ENCODE measurements around the gene MAS1.

MAS1 gene

GRCh38 chr6:159871241-159871640, 19.5 kb upstream of the MAS1 start:
- no peak overlapping the region for H3K4me3 ChIP-seq (replicated peaks in 1 of 2; ENCODE audit: low read depth in 2 of 2, low read length in 2 of 2)
- peak in 1 of 2 donors; percentile 46 for DNase-seq (ENCODE audit: low read depth in 2 of 2)
- TF ChIP-seq CTCF (IDR thresholded peaks at IDR 0.05; ENCODE audit: low read depth, low read length), result no peak

GRCh38 chr6:159871906-159872305, 18.9 kb upstream of the MAS1 start:
- H3K4me3 ChIP-seq (replicated peaks in 1 of 2; ENCODE audit: low read depth in 2 of 2, low read length in 2 of 2), result no peak overlapping the region
- no peak for TF ChIP-seq CTCF (IDR thresholded peaks at IDR 0.05; ENCODE audit: low read depth, low read length)
- DNase-seq (ENCODE audit: low read depth in 2 of 2), result no peak

GRCh38 chr6:159874435-159874834, 16.4 kb upstream of the MAS1 start:
- DNase-seq (ENCODE audit: low read depth in 2 of 2), result peak; percentile 22 to 77
- no peak for TF ChIP-seq CTCF (IDR thresholded peaks at IDR 0.05; ENCODE audit: low read depth, low read length)
- no peak overlapping the region for H3K4me3 ChIP-seq (replicated peaks in 1 of 2; ENCODE audit: low read depth in 2 of 2, low read length in 2 of 2)

- DNase-seq (ENCODE audit: low read depth in 2 of 2), result no peak
- no peak overlapping the region for H3K4me3 ChIP-seq (replicated peaks in 1 of 2; ENCODE audit: low read depth in 2 of 2, low read length in 2 of 2)
- no peak for TF ChIP-seq CTCF (IDR thresholded peaks at IDR 0.05; ENCODE audit: low read depth, low read length)
Observed at GRCh38 chr6:159875194-159875593, 15.6 kb upstream of the MAS1 start.

- H3K4me3 ChIP-seq (replicated peaks in 1 of 2; ENCODE audit: low read depth in 2 of 2, low read length in 2 of 2), result no peak overlapping the region
- TF ChIP-seq CTCF (IDR thresholded peaks at IDR 0.05; ENCODE audit: low read depth, low read length), result no peak
- DNase-seq (ENCODE audit: low read depth in 2 of 2), result no peak
Observed at GRCh38 chr6:159876242-159876641, 14.5 kb upstream of the MAS1 start.

GRCh38 chr6:159877256-159877808, 13.5 kb upstream of the MAS1 start:
- no peak overlapping the region for H3K4me3 ChIP-seq (replicated peaks in 1 of 2; ENCODE audit: low read depth in 2 of 2, low read length in 2 of 2)
- no peak for TF ChIP-seq CTCF (IDR thresholded peaks at IDR 0.05; ENCODE audit: low read depth, low read length)
- DNase-seq (ENCODE audit: low read depth in 2 of 2), result no peak

GRCh38 chr6:159878341-159878740, 12.4 kb upstream of the MAS1 start:
- DNase-seq (ENCODE audit: low read depth in 2 of 2), result no peak
- H3K4me3 ChIP-seq (replicated peaks in 1 of 2; ENCODE audit: low read depth in 2 of 2, low read length in 2 of 2), result no peak overlapping the region
- no peak for TF ChIP-seq CTCF (IDR thresholded peaks at IDR 0.05; ENCODE audit: low read depth, low read length)

Data from cardiac fibroblast (primary cell).